Activated T-cell treated with anti-CD3 and anti-CD28 coated beads for 24 hours (primary cell): ENCODE data around the gene TBC1D30.
"Not testable (repeated sequence)": the region's sequence is repeated elsewhere in the genome, so short reads cannot be mapped to it uniquely, and the experiment has no call there.

Source experiments
- DNase-seq: peaks from one replicate; pipeline ENCODE4 v3.0.0-alpha.2; 2020; ENCODE audit warnings: low read depth

Gene TBC1D30

GRCh38 chr12:64806173-64806572, 18.3 kb upstream of the TBC1D30 start:
- DNase-seq: no peak

DNA sequence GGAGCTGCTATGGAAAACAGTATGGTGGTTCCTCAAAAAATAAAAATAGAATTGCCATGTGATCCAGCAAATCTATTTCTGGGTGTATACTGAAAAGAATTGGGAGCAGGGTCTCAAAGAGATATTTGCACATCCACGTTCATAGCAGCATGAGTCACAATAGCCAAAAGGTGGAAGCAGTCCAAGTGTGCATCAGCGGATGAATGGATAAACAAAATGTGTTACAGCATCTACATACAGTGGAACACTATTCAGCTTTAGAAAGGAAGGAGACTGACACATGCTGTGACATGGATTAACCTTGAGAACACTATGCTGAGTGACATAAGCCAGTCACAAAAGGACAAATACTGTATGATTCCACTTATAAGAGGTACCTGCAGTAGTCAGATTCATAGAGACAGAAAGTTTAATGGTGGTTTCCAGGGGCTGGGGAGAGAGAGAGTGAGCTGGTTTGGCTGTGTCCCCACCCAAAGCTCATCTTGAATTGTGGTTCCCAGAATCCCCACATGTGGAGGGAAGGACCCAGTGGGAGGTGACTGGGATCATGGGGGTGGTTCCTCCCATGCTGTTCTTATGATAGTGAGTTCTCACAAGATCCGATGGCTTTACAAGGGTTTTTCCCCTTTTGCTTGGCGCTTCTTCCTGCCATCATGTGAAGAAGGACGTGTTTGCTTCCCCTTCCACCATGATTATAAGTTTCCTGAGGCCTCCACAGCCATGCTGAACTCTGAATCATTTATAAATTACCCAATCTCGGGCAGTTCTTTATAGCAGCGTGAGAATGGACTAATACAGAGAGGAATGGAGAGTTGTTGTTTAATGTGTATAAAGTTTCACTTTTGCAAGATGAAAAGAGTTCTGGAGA, 17.6 kb upstream of the TBC1D30 start:
- no peak for DNase-seq

DNA sequence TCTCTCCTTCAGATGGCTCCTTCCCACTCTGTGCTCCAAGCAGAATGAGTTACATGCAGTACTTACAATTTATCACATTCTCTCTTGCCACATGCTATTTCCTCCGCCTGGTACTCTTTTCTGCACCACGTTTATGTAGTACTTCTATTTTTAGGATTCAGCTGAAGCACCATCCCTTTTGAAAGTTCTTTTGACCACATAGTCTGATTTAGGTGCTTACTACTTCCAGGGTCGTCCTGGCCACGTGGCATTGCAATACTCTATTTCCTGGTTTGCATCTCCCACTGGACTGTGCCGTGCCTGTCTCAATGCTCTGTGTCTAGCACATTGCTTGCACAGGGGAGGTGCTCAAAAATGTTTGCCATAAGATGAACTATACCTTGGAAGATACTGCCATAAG, 16.3 kb upstream of the TBC1D30 start:
- no peak for DNase-seq

DNA sequence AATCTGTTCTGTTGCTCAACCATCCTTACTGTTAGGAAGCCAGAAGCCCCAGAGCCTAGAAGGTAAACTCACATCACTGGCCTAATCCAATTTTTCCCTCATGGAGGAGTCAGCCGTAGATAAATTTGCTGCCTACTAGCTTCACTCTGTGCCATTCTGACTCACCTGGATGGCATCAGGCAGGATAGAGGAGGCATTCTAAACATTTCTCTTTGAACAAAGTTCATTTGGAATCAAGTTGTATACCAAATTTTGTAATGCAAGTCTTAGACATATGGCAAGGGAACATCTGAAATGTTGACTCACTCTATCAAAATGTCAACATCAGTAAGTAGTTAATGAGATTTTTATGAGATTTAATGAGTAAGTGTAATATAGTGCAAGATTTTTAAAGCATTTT, 13.6 kb upstream of the TBC1D30 start:
- no peak for DNase-seq

GRCh38 chr12:64813723-64814122, 10.7 kb upstream of the TBC1D30 start:
- DNase-seq: no peak

DNA sequence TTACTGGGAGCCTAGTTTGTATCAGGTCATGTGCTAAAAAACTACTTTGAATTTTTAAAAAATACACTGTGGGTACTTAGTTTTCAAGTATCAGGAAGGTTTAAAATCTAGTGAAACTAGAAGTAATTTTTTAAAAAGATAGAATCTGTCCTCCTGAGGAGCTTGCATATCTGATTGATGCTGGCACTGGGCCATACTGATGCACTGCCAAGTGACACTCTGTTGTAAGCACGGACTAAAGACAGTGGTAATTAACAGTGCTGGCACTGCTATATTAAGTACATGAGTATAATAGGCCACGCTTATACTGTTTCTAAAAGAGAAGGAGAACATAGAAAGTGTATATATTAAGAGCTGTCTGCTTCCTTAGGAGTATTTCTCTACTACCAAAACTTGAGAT, 10.0 kb upstream of the TBC1D30 start:
- no peak for DNase-seq

DNA sequence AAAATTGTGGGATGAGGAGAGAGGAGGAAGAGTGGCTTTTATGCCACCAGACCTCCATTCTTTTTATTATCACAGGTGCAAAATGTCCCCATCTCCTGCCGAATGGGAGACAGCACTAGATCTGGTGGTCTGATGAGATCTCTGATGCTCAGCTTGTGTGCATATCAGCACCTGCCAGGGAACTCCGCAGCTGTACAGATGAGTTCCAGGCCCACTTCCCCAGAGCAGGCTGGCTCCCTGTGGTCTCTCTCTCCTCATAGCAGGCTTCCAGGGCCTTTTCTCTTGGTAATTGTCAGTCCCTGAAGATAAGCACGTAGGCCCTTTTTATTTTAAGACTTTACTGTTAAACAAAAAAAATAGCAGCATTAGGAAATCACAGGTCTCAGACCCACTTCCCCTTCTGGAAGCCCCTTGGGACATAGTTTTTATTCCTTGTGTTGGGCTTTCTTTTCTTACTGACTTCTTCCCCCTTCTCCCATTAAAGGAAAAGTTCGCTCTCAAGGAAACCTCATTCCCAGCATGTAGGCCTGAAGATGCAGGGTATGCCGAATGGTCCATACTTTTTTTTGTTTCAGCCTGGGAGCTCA, 4.5 kb upstream of the TBC1D30 start:
- DNase-seq: no peak

GRCh38 chr12:64820593-64820992, 3.9 kb upstream of the TBC1D30 start:
- DNase-seq: no peak

GRCh38 chr12:64821116-64821630, 3.3 kb upstream of the TBC1D30 start:
- no peak for DNase-seq

DNA sequence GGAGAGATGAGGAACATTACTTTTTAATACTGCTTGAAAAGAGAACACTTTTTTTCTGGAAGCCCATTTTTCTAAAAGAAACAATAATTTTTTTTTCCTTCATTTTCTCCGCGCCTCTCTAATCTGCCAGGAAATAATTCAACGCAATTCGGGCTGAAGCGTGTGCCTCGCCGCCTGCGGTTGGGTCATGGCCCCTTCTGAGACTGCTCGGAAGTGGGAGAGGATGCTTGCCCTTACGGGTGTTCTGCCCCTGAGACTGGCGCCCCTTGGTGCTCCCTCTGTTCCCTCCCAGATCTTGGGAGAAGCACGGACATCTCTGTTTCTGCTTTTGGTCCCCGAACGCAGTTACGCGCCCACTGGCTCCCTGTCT, 332 bp upstream of the TBC1D30 start:
- no peak for DNase-seq

DNA sequence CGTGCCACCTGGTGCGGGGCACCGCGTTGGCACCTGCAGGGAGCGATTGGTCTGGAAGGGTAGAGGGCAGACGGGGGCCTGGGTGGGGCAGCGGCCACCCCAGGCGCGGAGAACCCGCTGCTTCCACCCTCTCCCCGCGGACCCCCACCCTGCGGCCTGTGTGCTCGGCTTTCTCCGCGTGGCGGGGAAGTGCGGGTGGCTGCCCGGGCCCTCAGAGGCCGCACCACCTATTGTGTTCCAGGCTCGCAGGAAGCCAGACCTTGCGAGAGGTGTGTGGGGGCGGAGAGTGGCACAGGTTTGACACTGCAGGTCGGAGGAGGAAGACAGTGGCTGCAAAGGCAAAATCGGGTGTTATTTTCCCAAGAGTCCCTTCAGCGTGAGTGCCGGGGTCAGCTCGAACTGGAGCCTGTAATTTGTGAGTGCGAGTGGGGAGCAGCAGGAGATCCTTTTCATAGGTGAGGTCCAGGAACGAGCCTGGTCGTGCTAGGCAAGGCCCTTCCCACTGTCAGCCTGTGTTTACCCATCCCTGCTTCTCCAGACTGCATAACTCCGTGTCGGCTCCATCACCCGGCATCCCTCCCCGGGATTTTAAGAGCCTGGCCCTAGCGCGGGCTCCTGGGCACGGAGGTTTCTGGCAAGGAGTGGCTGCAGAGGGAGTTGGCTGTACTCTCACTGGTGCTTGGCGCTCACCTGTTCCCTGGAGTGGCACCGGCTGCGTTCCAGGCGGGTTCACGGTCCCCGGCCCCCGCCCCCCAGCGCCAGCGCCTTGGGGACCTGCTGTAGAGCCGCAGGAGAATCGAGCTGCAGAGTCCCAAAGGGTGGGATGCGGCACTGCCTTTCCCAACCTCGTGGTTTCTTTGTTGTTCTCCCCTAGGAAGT, 935 bp downstream of the TBC1D30 start:
- DNase-seq: no peak

DNA sequence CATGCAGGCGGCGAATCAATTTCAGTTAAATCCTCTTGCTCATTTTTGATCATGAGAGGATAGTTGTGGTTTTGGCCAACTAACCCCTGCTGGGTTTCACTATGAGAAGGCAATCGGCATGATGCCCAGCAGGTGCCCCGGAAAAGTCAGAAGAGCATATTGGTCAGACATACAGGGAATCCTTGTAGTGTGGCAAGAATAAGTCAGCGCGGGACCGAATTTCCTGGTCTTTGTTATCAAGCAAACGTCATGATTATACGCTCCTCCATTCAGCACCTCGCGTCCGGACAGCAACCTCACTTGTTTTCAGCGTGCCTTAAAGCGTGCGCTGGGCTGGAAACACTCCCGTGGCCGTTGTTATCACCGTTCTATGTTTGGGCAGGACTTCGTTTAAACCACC, 1.8 kb downstream of the TBC1D30 start:
- peak; percentile 27 for DNase-seq

GRCh38 chr12:64828713-64829112, 4.3 kb downstream of the TBC1D30 start:
- DNase-seq: no peak

GRCh38 chr12:64833928-64834327, 9.5 kb downstream of the TBC1D30 start:
- no peak for DNase-seq

DNA sequence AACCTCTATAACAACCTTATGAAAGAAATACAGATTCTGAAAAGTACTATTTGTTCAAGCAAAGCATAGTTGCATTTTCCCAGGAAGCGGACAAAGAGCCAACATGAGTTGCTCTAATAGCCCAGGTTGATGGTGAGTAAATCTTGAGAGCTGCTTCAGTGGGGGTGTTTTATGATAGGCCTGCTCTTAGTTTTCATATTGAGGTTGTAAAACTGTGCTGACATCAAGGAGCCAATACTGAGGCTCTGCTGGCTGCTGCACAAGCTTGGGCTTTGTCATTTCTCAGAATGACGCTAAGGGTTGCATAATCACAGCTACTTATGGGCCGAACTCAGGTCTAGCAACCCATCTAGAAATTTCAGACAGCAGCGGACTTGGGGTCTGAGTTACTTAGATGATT, 11.5 kb downstream of the TBC1D30 start:
- DNase-seq: no peak

- DNase-seq: no peak
These were observed 12.4 kb downstream of the TBC1D30 start for GRCh38 chr12:64836856-64837255.

- no peak for DNase-seq
These were observed 13.0 kb downstream of the TBC1D30 start for GRCh38 chr12:64837427-64837826.

- DNase-seq: no peak
These were observed 15.7 kb downstream of the TBC1D30 start for GRCh38 chr12:64840119-64840518.

GRCh38 chr12:64840949-64841717, 16.7 kb downstream of the TBC1D30 start:
- DNase-seq: no peak

DNA sequence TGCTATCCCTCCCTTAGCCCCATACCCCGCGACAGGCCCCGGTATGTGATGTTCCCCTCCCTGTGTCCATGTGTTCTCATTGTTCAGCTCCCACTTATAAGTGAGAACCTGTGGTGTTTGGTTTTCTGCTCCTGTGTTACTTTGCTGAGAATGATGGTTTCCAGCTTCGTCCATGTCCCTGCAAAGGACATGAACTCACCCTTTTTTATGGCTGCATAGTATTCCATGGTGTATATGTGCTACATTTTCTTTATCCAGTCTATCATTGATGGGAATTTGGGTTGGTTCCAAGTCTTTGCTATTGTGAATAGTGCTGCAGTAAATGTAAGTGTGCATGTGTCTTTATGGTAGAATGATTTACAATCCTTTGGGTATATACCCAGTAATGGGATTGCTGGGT, 24.0 kb downstream of the TBC1D30 start:
- DNase-seq: not testable (repeated sequence)

- DNase-seq: no peak
These were observed 34.6 kb downstream of the TBC1D30 start for GRCh38 chr12:64858882-64859605.
